Nucleus accumbens (tissue), 56 donors: Measurements from ENCODE around the gene TRAFD1.
A peak's percentile ranks its signal among the peaks of the same experiment; 100 is the strongest.
"Not testable (repeated sequence)": the region's sequence is repeated elsewhere in the genome, so short reads cannot be mapped to it uniquely, and the experiment has no call there.

Experiments used
- DNase-seq, 56 donors: peaks; one replicate each; lab custom pipeline; 2025; lab: John Stamatoyannopoulos, UW

The TRAFD1 gene

GRCh38 chr12:112125250-112125999, at the start of gene TRAFD1:
TRAFD1 (plus strand) TSS chr12:112125560; CDS start chr12:112130523, 4,963 bp downstream.
- DNase-seq = peak; percentile 80 to 99 (median 97)

- no peak for DNase-seq
Observed at GRCh38 chr12:112087055-112087850, 38.1 kb upstream of the TRAFD1 start.

GRCh38 chr12:112087851-112088250, 37.5 kb upstream of the TRAFD1 start:
- DNase-seq = no peak

- no peak for DNase-seq
Observed at GRCh38 chr12:112091563-112091962, 33.8 kb upstream of the TRAFD1 start.

- no peak for DNase-seq
Observed at GRCh38 chr12:112096070-112096469, 29.3 kb upstream of the TRAFD1 start.

GRCh38 chr12:112096667-112097066, 28.7 kb upstream of the TRAFD1 start:
- DNase-seq = no peak

GRCh38 chr12:112097641-112098040, 27.7 kb upstream of the TRAFD1 start:
- DNase-seq = no peak

GRCh38 chr12:112100500-112100899, 24.9 kb upstream of the TRAFD1 start:
- not testable (repeated sequence) for DNase-seq

- DNase-seq = no peak
Observed at GRCh38 chr12:112102127-112102526, 23.2 kb upstream of the TRAFD1 start.

- DNase-seq = not testable (repeated sequence)
Observed at GRCh38 chr12:112102746-112103145, 22.6 kb upstream of the TRAFD1 start.

GRCh38 chr12:112103758-112104503, 21.4 kb upstream of the TRAFD1 start:
- no peak for DNase-seq

- no peak for DNase-seq
Observed at GRCh38 chr12:112105891-112106290, 19.5 kb upstream of the TRAFD1 start.

GRCh38 chr12:112107306-112108201, 17.8 kb upstream of the TRAFD1 start:
- peak in 30 of 56 donors; percentile 7 to 62 (median 36) for DNase-seq

- peak; percentile 25 to 92 (median 80) for DNase-seq
Observed at GRCh38 chr12:112108202-112109079, 16.9 kb upstream of the TRAFD1 start, which contains the start of gene NAA25. NAA25 (minus strand) TSS chr12:112108783; CDS start chr12:112108773, 10 bp downstream.

GRCh38 chr12:112110787-112111662, 14.3 kb upstream of the TRAFD1 start:
- DNase-seq = not testable (repeated sequence)

- no peak for DNase-seq
Observed at GRCh38 chr12:112111931-112112330, 13.4 kb upstream of the TRAFD1 start.

GRCh38 chr12:112112409-112113133, 12.8 kb upstream of the TRAFD1 start:
- no peak for DNase-seq
